Neutrophil (primary cell): ENCODE measurements around the gene EML5.
A peak's percentile ranks its signal among the peaks of the same experiment; 100 is the strongest.

Source experiments
- H3K27ac ChIP-seq: fragments of 200-600 bp; sonication (generic); 2 replicates; pipeline ENCODE4 v1.5.1; 2016; ENCODE audit warnings: mild to moderate bottlenecking, moderate library complexity
- H3K27me3 ChIP-seq: fragments of 200-600 bp; sonication (generic); 2 replicates; pipeline ENCODE4 v1.6.0; 2016; ENCODE audit warnings: mild to moderate bottlenecking
- H3K36me3 ChIP-seq: fragments of 200-600 bp; sonication (generic); 2 replicates; pipeline ENCODE4 v1.5.1; 2017
- H3K4me1 ChIP-seq, 2 experiments: fragments of 200-600 bp in 1 of 2; sonication (generic) in 1 of 2; 1 replicate in 1 of 2; 2 replicates in 1 of 2; pipeline versions ENCODE4 v1.5.1 to v1.6.1; 2013 to 2016; ENCODE audit warnings: low read depth in 1 of 2, low read length in 1 of 2, mild to moderate bottlenecking in 1 of 2, moderate library complexity in 1 of 2; ENCODE audit not compliant: control insufficient read depth in 1 of 2, insufficient read depth in 1 of 2
- H3K4me3 ChIP-seq, 2 experiments: fragments of 200-600 bp in 1 of 2; sonication (generic) in 1 of 2; 1 replicate in 1 of 2; 2 replicates in 1 of 2; pipeline ENCODE4 v1.5.1; 2013 to 2016; ENCODE audit warnings: low read depth in 1 of 2, low read length in 1 of 2, mild to moderate bottlenecking in 1 of 2, moderate library complexity in 1 of 2
- H3K9me3 ChIP-seq: fragments of 200-600 bp; sonication (generic); 2 replicates; pipeline ENCODE4 v1.5.1; 2016
- CTCF ChIP-seq: fragments of 200-600 bp; sonication (generic); IDR thresholded peaks from 2 replicates; pipeline ENCODE4 v1.5.1; 2016; ENCODE audit warnings: antibody characterized with exemption

The EML5 gene

GRCh38 chr14:88568196-88568595 is 224.6 kb downstream of the EML5 start:
- TF ChIP-seq CTCF, result no peak
- peaks cover 5% of the 10 kb centered on the region for H3K9me3 ChIP-seq
- no peak overlapping the region for H3K27ac ChIP-seq
- no peaks in the 10 kb centered on the region for H3K27me3 ChIP-seq
- peaks cover 43% of the 10 kb centered on the region for H3K36me3 ChIP-seq
- H3K4me3 ChIP-seq, result no peak overlapping the region
- peaks cover 6 to 7% of the 10 kb centered on the region in 2 experiments for H3K4me1 ChIP-seq

GRCh38 chr14:88565427-88565826 is 227.3 kb downstream of the EML5 start:
- H3K9me3 ChIP-seq, result peaks cover 5% of the 10 kb centered on the region

GRCh38 chr14:88563845-88564244 is 228.9 kb downstream of the EML5 start:
- Histone ChIP-seq H3K27ac (no peak overlapping the region), H3K4me3 (peak overlapping the region; percentile 72 to 77), H3K27me3 (peaks cover 36% of the 10 kb centered on the region), H3K4me1 (peaks cover 12 to 14% of the 10 kb centered on the region in 2 experiments), H3K9me3 (peaks cover 5% of the 10 kb centered on the region), H3K36me3 (peaks cover 6% of the 10 kb centered on the region)
- TF ChIP-seq CTCF, result no peak

More at GRCh38 chr14:88565427-88565826, 227.3 kb downstream of the EML5 start:
- peaks cover 18% of the 10 kb centered on the region for H3K36me3 ChIP-seq
- no peak overlapping the region for H3K27ac ChIP-seq
- H3K4me3 ChIP-seq, result no peak overlapping the region
- H3K27me3 ChIP-seq, result peaks cover 20% of the 10 kb centered on the region
- TF ChIP-seq CTCF, result no peak
- H3K4me1 ChIP-seq, result peaks cover 12 to 14% of the 10 kb centered on the region in 2 experiments

DNA sequence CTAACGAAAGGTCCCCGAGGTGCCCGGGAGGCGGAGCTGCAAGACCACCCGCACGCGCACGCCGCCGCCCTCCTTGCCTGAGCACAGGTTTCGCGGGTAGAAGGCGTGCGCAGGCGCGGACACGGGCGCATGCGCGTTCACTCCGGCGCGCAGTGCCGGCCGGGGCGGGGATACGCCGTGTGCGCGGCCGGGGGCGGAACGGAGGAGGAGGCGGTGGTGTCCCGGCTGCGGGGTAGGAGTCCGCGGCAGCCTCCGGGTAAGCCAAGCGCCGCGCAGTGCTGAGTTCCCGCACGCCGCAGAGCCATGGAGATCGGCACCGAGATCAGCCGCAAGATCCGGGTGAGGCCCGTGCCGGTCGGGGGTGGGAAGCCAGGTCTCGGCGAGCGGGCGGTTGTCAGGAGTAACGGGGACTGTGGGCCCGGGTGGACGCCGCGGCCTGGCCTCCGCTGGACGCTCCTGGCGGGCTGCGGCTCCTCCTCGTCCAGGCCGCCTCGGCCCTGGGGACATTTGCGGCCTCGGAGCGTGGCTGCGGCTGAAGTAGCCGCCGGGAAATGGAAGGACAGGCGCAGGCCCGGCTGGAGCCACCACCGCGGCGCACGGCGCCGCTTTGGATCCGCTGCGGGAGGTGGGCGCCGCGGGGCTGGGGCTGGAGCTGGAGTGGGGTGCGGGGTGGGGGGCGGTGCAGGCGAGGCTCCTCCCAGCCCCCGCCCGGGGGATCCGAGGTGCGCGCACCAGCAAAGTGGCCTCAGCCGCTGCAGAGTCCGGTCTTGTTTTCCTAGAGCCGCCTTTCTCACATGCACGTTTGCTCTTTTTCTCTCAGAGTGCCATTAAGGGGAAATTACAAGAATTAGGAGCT is 229.7 kb downstream of the EML5 start, which contains the start of gene ZC3H14:
Gene ZC3H14 (plus strand): TSS at position 207 of the 856 bp plus-strand sequence. CDS start 97 bp downstream, at position 304.
- no peak for TF ChIP-seq CTCF
- Histone ChIP-seq H3K27me3 (peaks cover 44% of the 10 kb centered on the region), H3K4me3 (peak within 1 kb of the TSS; percentile 72 to 77), H3K27ac (peak within 1 kb of the TSS; percentile 68), H3K36me3 (peaks cover 2% of the 10 kb centered on the region), H3K4me1 (peaks cover 12 to 14% of the 10 kb centered on the region in 2 experiments), H3K9me3 (peaks cover 3% of the 10 kb centered on the region)

GRCh38 chr14:88562532-88562830 is 230.3 kb downstream of the EML5 start:
- TF ChIP-seq CTCF, result no peak
- Histone ChIP-seq H3K9me3 (no peaks in the 10 kb centered on the region), H3K27ac (peak overlapping the region; percentile 68)

More at GRCh38 chr14:88562532-88562830, 230.3 kb downstream of the EML5 start:
- Histone ChIP-seq H3K27me3 (peaks cover 50% of the 10 kb centered on the region), H3K4me3 (peak overlapping the region; percentile 72 to 77), H3K4me1 (peaks cover 12 to 14% of the 10 kb centered on the region in 2 experiments), H3K36me3 (no peaks in the 10 kb centered on the region)
